ENCODE results near the gene SLC7A8. TPM values are rescaled to one million over a fixed set of nuclear protein-coding genes. Genes with fewer than 3 reads are reported as not detected.
A peak's percentile ranks its signal among the peaks of the same experiment; 100 is the strongest.

Gene SLC7A8
- total RNA-seq, 1 experiment from 2014 or later: 0.13 TPM

GRCh38 chr14:23099212-23099861, 84.1 kb downstream of the SLC7A8 start:
- H3K9me3 ChIP-seq: no peaks in the 10 kb centered on the region
- no peak overlapping the region for H3K4me3 ChIP-seq
- no peak for DNase-seq
- H3K27me3 ChIP-seq: no peaks in the 10 kb centered on the region
- H3K36me3 ChIP-seq: peaks cover 10% of the 10 kb centered on the region

GRCh38 chr14:23097786-23098185, 85.7 kb downstream of the SLC7A8 start:
- DNase-seq: no peak
- no peak overlapping the region for H3K4me3 ChIP-seq
- H3K27me3 ChIP-seq: no peaks in the 10 kb centered on the region
- peaks cover 17% of the 10 kb centered on the region for H3K36me3 ChIP-seq
- no peaks in the 10 kb centered on the region for H3K9me3 ChIP-seq

GRCh38 chr14:23095196-23096108, 88.0 kb downstream of the SLC7A8 start, which contains the start of gene C14orf119:
TSS of gene C14orf119 (plus strand) at chr14:23095505. CDS start at chr14:23097659, 2,154 bp downstream.
- Histone ChIP-seq H3K27me3 (no peaks in the 10 kb centered on the region), H3K36me3 (peaks cover 29% of the 10 kb centered on the region), H3K4me3 (peak within 1 kb of the TSS; percentile 97), H3K9me3 (no peaks in the 10 kb centered on the region)
- DNase-seq: peak; percentile 93

- Histone ChIP-seq H3K4me3 (peak within 1 kb of the TSS; percentile 97), H3K27me3 (no peaks in the 10 kb centered on the region), H3K9me3 (no peaks in the 10 kb centered on the region), H3K36me3 (peaks cover 36% of the 10 kb centered on the region)
- peak; percentile 64 for DNase-seq
These were observed 88.7 kb downstream of the SLC7A8 start, which contains the start of gene ACIN1 for GRCh38 chr14:23094666-23095195. TSS of gene ACIN1 (minus strand) at chr14:23095136. CDS start at chr14:23095112, 24 bp downstream.

DNA sequence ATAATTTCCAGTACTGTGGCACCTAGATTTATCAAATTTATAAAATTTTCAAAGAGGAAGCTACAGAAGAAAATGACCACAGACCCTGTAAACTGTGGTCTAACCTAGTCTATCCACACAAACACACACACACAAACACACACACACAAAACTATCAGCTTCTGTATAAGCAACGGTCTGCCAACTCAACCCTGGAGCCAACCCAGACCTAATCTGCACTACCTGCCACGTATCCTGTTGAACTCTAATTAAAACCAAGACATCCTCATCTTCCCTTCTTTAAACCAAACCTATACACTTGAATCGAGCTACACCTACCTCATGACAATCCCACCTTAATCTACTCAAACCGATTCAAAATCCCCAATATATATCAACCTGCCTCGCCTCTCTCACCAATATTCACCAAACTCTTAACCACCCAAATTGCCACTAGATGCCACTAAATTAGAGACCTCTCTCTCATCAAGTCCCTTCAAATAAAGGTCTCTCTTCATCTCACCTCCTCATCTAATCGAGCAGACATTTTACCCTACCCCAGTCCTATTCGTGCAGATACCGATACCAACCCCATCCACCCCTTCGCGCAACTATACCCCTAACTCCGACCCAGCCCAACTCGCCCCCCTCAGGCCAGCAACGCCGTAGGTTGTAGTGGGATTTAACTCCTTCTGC, 89.3 kb downstream of the SLC7A8 start:
- DNase-seq: no peak
- peaks cover 38% of the 10 kb centered on the region for H3K36me3 ChIP-seq

DNA sequence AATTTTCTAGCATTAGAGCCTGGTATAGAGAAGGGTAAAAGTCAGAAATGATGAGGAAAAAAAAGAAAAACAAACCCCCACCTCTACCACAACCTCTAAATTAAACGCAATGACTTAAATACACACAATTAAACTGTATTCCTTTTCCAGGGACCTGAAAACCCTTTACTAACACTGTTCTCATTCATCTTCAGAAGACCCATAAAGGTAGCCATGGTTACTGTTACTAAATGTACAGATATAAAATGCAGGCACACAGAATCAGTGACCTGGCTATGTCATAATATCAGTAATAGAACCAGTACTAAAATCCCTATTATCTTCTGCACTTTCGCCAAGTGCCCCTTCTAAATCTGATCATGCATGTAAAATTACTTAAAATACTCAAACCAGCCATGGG, 89.9 kb downstream of the SLC7A8 start:
- no peaks in the 10 kb centered on the region for H3K27me3 ChIP-seq
- DNase-seq: no peak
- no peaks in the 10 kb centered on the region for H3K9me3 ChIP-seq
- H3K4me3 ChIP-seq: peak overlapping the region; percentile 97
- H3K36me3 ChIP-seq: peaks cover 35% of the 10 kb centered on the region

More for the DNA sequence above, 89.3 kb downstream of the SLC7A8 start:
- Histone ChIP-seq H3K9me3 (no peaks in the 10 kb centered on the region), H3K4me3 (peak overlapping the region; percentile 97), H3K27me3 (no peaks in the 10 kb centered on the region)

- no peak overlapping the region for H3K4me3 ChIP-seq
- H3K9me3 ChIP-seq: no peaks in the 10 kb centered on the region
- peaks cover 40% of the 10 kb centered on the region for H3K36me3 ChIP-seq
- no peaks in the 10 kb centered on the region for H3K27me3 ChIP-seq
- DNase-seq: no peak
These were observed 90.4 kb downstream of the SLC7A8 start for GRCh38 chr14:23093104-23093503.

- H3K4me3 ChIP-seq: no peak overlapping the region
- H3K27me3 ChIP-seq: no peaks in the 10 kb centered on the region
- DNase-seq: no peak
- H3K9me3 ChIP-seq: no peaks in the 10 kb centered on the region
- peaks cover 37% of the 10 kb centered on the region for H3K36me3 ChIP-seq
These were observed 91.9 kb downstream of the SLC7A8 start for GRCh38 chr14:23091294-23092225.

DNA sequence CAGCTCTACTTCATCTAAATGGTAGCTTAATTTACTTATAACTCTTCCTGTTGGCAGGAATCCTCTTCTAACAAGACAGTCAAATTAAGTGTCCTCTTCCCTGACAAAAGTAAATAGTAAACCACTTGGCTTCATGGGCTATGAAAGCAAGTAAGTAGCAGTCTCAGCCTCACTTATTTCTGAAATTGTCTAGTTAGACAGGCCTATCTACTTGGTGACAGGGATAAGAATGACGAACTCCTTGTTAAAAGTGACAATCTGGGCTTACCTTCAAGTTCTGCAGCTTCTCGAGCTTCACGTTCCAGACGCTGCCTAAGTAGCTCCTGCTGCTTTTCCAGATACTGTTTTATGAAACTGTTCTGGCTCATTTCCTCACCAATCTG, 93.2 kb downstream of the SLC7A8 start:
- Histone ChIP-seq H3K36me3 (peaks cover 46% of the 10 kb centered on the region), H3K27me3 (no peaks in the 10 kb centered on the region), H3K9me3 (no peaks in the 10 kb centered on the region), H3K4me3 (no peak overlapping the region)
- no peak for DNase-seq

GRCh38 chr14:23089498-23090253, 93.8 kb downstream of the SLC7A8 start:
- no peak overlapping the region for H3K4me3 ChIP-seq
- H3K9me3 ChIP-seq: no peaks in the 10 kb centered on the region
- peaks cover 47% of the 10 kb centered on the region for H3K36me3 ChIP-seq
- no peaks in the 10 kb centered on the region for H3K27me3 ChIP-seq
- DNase-seq: no peak

- H3K9me3 ChIP-seq: no peaks in the 10 kb centered on the region
- no peak overlapping the region for H3K4me3 ChIP-seq
- H3K27me3 ChIP-seq: no peaks in the 10 kb centered on the region
- no peak for DNase-seq
- H3K36me3 ChIP-seq: peaks cover 41% of the 10 kb centered on the region
These were observed 96.9 kb downstream of the SLC7A8 start for GRCh38 chr14:23086565-23086964.

DNA sequence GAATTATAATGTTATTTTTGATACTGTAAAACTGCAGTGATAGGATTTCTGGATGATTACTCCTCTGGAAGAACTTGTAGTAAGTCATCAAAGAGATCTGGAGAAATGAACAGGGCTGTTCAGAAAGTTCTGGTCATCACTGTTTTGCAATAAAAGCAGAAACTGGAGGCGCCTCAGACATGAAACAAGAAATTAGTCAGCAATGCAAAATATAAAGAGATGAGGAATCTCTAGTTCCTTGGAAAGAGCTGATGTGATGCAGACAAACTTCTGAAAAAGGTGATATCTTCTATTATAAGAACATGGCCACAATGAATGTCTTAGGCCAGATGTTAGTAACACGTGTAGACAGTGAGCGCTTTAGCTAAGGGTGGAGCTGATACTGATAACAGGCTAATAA, 98.0 kb downstream of the SLC7A8 start:
- Histone ChIP-seq H3K9me3 (no peaks in the 10 kb centered on the region), H3K36me3 (peaks cover 47% of the 10 kb centered on the region), H3K27me3 (no peaks in the 10 kb centered on the region), H3K4me3 (no peak overlapping the region)
- no peak for DNase-seq

DNA sequence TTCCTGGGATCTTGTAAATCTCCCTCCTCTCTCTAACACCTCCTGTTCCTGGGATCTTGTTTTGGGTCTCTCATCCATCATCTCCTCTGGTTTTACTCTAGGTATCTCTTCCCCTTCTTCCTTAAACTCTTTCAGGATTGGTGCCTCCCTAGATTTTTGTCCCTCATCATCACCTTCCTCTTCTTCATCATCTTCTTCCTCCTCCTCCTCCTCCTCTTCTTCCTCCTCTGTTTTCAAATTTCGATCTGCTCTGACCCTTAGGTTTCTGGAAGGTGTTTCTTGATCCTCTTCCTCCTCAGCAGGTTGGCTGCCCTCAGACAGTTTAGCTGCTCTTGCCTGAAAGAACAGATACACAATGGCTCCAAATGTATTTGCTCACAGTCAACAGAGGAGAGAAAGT, 103.0 kb downstream of the SLC7A8 start:
- Histone ChIP-seq H3K36me3 (peaks cover 68% of the 10 kb centered on the region), H3K27me3 (no peaks in the 10 kb centered on the region), H3K4me3 (no peak overlapping the region), H3K9me3 (no peaks in the 10 kb centered on the region)
- DNase-seq: no peak

DNA sequence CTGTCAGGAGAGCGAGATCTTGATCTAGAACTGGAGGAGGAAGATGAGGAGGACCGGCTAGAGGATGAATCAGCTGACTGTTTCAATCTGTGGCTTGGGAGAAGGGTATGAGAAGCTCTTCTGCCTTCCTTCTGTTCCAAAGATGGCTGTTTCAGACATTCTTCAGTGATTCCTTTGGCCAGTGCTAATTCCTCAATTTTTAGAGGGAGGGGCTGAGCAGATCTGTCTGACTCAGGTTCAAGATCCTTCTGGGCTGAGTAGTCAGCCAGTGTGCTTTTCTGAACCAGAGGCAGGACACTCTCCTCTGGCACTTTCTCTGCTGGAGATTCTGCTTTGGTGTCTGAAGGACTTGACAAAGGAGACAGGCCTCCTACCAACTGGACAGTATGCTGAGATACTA, 103.7 kb downstream of the SLC7A8 start:
- no peak for DNase-seq
- peaks cover 68% of the 10 kb centered on the region for H3K36me3 ChIP-seq

DNA sequence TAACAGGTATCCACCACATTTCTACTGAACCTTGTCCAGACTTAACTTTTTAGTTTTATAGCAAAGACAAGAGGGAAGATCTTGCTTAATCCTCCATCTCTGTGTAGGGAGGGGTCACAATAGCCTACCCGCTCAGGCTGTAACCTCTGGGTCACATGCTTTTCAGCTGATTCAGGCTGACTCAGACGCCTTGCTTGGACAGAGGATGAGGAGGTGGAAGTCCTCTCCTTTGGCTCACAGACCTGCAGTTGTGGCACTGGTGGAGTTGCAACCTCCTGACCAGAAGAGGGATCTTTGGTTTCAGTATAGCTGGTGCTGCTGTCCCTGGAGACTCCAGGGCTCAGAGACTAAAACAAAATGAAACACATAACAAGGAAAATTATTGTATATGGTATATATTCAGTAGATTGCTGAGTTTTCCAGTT, 104.8 kb downstream of the SLC7A8 start:
- no peaks in the 10 kb centered on the region for H3K27me3 ChIP-seq
- peak; percentile 91 for DNase-seq
- no peak overlapping the region for H3K4me3 ChIP-seq
- no peaks in the 10 kb centered on the region for H3K9me3 ChIP-seq
- H3K36me3 ChIP-seq: peaks cover 71% of the 10 kb centered on the region

More for the DNA sequence above, 103.7 kb downstream of the SLC7A8 start:
- Histone ChIP-seq H3K9me3 (no peaks in the 10 kb centered on the region), H3K4me3 (no peak overlapping the region), H3K27me3 (no peaks in the 10 kb centered on the region)

All from MG63 (cell line).